Measurements from ENCODE around the gene LRRK2.

LRRK2 gene

DNA sequence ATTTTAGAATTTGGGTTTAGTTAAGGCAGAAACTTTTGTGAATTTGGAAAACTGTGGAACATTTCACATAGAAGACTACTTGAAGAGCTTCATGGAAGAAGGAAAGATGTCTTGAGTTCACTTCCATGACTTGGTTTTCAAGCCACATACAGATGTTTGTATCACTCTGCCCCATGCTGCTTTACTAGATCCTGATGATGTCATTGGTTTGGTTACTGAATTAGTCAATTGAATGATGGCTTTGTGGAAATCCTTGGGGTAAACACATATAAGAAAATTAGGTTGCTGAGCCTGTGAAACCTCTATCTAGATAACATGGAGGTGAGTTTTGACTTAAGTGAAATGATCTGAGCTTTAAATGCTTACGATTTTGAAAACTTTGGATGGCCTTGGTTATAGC lies 90.6 kb downstream of the LRRK2 start:
- Histone ChIP-seq H3K4me3 (ENCODE audit: extremely low read depth, insufficient read depth, low read length, poor library complexity, severe bottlenecking) (no peak overlapping the region), H3K4me1 (ENCODE audit: control insufficient read depth, insufficient read depth, low read length, poor library complexity, severe bottlenecking) (no peaks in the 10 kb centered on the region), H3K27ac (ENCODE audit: low read depth, low read length, severe bottlenecking) (no peak overlapping the region), H3K36me3 (ENCODE audit: control insufficient read depth, insufficient read depth, low read length) (no peaks in the 10 kb centered on the region), H3K9me3 (ENCODE audit: control insufficient read depth, low read length) (no peaks in the 10 kb centered on the region)
- no CpG with 5 or more reads among the region's 1 CpG for WGBS, 2 experiments (ENCODE audit: insufficient coverage in 2 of 2)

DNA sequence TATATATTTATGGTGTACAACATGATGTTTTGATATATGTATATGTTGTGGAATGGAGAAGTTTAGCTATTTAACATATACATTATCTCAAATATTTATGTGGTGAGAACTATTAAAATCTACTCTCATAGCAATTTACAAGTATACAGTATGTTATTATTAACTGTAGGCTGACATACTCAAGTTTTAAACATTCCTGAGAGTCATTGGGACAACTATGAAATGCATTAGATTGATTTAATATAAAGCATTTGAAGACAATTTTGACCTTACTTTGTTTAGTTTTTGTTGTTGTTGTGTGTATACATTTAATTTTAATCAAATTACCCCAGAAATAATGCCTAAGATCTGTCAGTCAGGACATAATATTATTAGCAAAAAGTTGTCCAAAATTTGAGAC lies 99.5 kb downstream of the LRRK2 start:
- Histone ChIP-seq H3K4me1 (ENCODE audit: control insufficient read depth, insufficient read depth, low read length, poor library complexity, severe bottlenecking) (no peaks in the 10 kb centered on the region), H3K27ac (ENCODE audit: low read depth, low read length, severe bottlenecking) (no peak overlapping the region), H3K36me3 (ENCODE audit: control insufficient read depth, insufficient read depth, low read length) (no peaks in the 10 kb centered on the region), H3K9me3 (ENCODE audit: control insufficient read depth, low read length) (no peaks in the 10 kb centered on the region), H3K4me3 (ENCODE audit: extremely low read depth, insufficient read depth, low read length, poor library complexity, severe bottlenecking) (no peak overlapping the region)

DNA sequence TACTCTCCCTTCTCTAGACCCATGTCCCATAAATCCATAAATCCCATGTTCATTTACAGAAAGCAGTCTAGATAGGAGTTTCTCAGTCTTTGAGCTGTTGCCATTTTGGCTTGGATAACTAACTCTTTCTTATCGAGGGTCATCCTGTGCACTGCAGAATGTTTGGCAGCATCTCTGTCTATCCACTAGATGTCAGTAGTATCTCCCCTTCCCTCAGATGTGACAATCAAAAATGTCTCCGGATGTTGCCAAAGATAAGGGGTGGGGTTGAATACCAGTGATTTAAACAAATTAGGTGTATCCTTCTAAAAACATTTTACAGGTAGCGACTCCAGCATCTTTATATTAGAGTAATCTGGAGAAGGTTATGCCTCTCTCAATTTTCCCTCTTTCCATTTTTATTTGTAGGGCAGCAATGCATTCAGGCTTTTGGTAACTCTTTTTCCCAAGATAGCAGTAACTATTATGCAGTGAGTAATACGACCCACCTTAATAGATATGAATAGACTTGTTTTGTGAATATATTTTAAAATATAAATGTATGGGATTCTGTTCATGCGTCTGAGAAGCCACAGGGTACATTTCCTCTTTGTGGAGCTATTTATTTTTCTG lies 100.7 kb downstream of the LRRK2 start:
- H3K9me3 ChIP-seq (ENCODE audit: control insufficient read depth, low read length): no peaks in the 10 kb centered on the region
- 80% methylated on average over 1 of the region's 5 CpGs; no CpG with 5 or more reads in 1 of the 2 experiments for WGBS, 2 experiments (ENCODE audit: insufficient coverage in 2 of 2)

DNA sequence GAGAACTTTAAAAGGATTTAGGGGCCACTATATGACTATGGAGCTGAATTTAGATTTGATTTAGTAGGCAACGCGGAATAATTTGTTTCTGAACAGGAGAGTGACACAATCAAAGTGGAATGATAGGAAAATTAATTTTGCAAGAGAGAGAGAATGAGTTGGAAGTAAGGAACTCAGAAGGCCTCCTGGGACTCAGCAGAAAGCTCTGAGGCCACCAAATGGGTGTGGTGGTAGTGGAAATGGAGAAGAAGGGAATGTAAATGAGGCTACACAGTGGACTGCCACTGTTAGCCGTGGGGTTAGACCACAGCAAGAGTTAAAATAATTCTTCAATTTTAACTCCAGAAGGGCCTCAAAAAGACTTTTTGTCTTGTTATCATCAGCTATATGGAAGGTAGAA lies 102.7 kb downstream of the LRRK2 start:
- H3K4me3 ChIP-seq (ENCODE audit: extremely low read depth, insufficient read depth, low read length, poor library complexity, severe bottlenecking): no peak overlapping the region
- H3K9me3 ChIP-seq (ENCODE audit: control insufficient read depth, low read length): no peaks in the 10 kb centered on the region
- no peak overlapping the region for H3K27ac ChIP-seq (ENCODE audit: low read depth, low read length, severe bottlenecking)
- no peaks in the 10 kb centered on the region for H3K4me1 ChIP-seq (ENCODE audit: control insufficient read depth, insufficient read depth, low read length, poor library complexity, severe bottlenecking)
- H3K36me3 ChIP-seq (ENCODE audit: control insufficient read depth, insufficient read depth, low read length): no peaks in the 10 kb centered on the region
- WGBS, 2 experiments (ENCODE audit: insufficient coverage in 2 of 2): 100% methylated on average over 2 of the region's 3 CpGs

More for the DNA sequence above, 100.7 kb downstream of the LRRK2 start:
- no peaks in the 10 kb centered on the region for H3K36me3 ChIP-seq (ENCODE audit: control insufficient read depth, insufficient read depth, low read length)
- H3K27ac ChIP-seq (ENCODE audit: low read depth, low read length, severe bottlenecking): no peak overlapping the region
- no peaks in the 10 kb centered on the region for H3K4me1 ChIP-seq (ENCODE audit: control insufficient read depth, insufficient read depth, low read length, poor library complexity, severe bottlenecking)
- no peak overlapping the region for H3K4me3 ChIP-seq (ENCODE audit: extremely low read depth, insufficient read depth, low read length, poor library complexity, severe bottlenecking)

DNA sequence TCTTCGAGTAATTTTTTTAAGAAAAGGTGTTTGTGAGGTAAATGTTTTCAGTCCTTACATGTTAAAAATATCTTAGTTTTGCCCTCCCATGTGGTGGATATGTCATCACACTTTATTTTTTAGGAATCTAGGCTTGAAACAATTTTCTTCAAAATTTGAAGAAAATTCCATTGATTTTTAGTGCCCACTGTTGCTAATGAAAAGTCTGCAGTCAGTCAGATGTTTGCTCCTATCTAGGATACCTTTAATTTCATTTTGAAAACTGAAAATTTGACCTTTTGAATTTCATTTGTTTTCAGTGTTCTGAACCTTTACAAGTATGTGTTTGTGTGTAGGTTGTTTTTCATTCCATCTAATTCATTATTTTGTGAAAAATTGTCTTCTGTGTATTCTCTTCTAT lies 105.4 kb downstream of the LRRK2 start:
- Histone ChIP-seq H3K36me3 (ENCODE audit: control insufficient read depth, insufficient read depth, low read length) (no peaks in the 10 kb centered on the region), H3K4me3 (ENCODE audit: extremely low read depth, insufficient read depth, low read length, poor library complexity, severe bottlenecking) (no peak overlapping the region), H3K9me3 (ENCODE audit: control insufficient read depth, low read length) (no peaks in the 10 kb centered on the region), H3K4me1 (ENCODE audit: control insufficient read depth, insufficient read depth, low read length, poor library complexity, severe bottlenecking) (no peaks in the 10 kb centered on the region), H3K27ac (ENCODE audit: low read depth, low read length, severe bottlenecking) (no peak overlapping the region)
- WGBS, 2 experiments (ENCODE audit: insufficient coverage in 2 of 2): no CpG with 5 or more reads among the region's 1 CpG

DNA sequence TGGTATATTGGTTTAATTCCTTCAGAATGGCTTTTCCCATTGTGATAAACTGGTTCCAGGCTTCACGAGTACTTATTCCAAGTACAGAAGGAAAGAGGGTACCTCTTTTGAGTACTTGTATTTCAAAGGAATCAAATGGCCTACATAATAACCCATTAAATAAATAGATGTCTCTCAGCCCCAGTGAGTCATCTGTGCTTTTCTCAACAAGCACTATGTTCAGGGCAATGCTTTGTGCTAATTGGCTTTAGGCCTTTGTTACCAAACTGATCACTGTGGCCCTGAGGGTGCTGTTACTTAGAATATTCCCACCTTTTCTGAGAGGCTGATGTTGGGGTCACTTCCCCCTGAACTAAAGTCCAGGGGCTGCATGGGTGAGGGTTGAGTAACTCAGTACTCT lies 107.1 kb downstream of the LRRK2 start:
- Histone ChIP-seq H3K4me1 (ENCODE audit: control insufficient read depth, insufficient read depth, low read length, poor library complexity, severe bottlenecking) (no peaks in the 10 kb centered on the region), H3K36me3 (ENCODE audit: control insufficient read depth, insufficient read depth, low read length) (no peaks in the 10 kb centered on the region), H3K9me3 (ENCODE audit: control insufficient read depth, low read length) (no peaks in the 10 kb centered on the region), H3K27ac (ENCODE audit: low read depth, low read length, severe bottlenecking) (no peak overlapping the region), H3K4me3 (ENCODE audit: extremely low read depth, insufficient read depth, low read length, poor library complexity, severe bottlenecking) (no peak overlapping the region)
- WGBS, 2 experiments (ENCODE audit: insufficient coverage in 2 of 2): 80 to 100% methylated on average over 1 of the region's 1 CpG

DNA sequence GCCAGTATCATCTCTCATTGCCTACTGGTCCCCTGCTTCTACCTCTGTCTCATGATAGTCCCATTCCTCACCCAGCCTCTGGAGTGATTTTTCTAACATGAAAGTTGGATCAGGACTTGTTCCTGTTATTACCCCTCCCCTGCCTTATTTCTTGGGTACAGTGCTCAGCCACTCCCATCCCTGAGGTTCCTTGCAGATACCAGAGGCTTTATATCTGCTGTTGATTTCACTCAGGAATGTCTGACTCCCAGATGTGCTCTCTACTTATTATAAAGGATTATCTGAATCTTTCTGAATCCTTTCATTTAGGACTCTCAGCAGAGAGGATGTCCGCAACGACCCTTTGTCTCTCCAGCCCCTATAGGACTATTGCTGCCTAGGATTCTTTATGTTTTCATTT lies 111.2 kb downstream of the LRRK2 start:
- Histone ChIP-seq H3K36me3 (ENCODE audit: control insufficient read depth, insufficient read depth, low read length) (no peaks in the 10 kb centered on the region), H3K4me3 (ENCODE audit: extremely low read depth, insufficient read depth, low read length, poor library complexity, severe bottlenecking) (no peak overlapping the region), H3K4me1 (ENCODE audit: control insufficient read depth, insufficient read depth, low read length, poor library complexity, severe bottlenecking) (no peaks in the 10 kb centered on the region), H3K9me3 (ENCODE audit: control insufficient read depth, low read length) (no peaks in the 10 kb centered on the region), H3K27ac (ENCODE audit: low read depth, low read length, severe bottlenecking) (no peak overlapping the region)
- WGBS, 2 experiments (ENCODE audit: insufficient coverage in 2 of 2): no CpG with 5 or more reads among the region's 2 CpGs

DNA sequence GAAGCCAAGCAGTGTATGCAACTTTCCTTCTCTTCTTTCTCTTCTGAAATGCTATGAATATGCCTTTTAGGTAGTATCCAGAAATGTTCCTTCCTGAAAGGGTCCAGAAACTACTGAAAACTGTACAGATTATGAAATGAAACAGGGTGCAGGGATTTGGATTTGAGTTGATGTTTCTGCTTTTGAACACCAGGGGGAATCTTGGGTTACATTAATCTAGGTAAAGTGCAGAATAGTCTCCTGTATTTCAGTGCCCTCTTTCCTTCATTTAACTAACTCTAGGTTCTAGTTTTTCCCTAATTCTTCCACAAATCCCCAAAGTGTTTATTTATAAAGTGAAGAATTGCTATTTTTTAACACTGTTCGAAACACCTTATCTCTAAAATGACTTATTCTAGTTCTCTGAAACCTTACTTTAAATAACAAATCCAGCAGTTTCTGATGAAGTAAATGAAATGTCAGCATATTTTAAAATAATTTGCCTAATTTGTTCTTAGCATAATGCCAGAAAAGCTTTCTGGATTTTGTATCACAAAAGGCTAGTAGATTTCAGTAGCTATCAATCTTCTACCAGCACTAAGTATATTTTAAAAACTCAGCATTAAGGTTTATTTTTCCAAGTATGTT lies 111.9 kb downstream of the LRRK2 start:
- H3K4me3 ChIP-seq (ENCODE audit: extremely low read depth, insufficient read depth, low read length, poor library complexity, severe bottlenecking): no peak overlapping the region
- no peaks in the 10 kb centered on the region for H3K4me1 ChIP-seq (ENCODE audit: control insufficient read depth, insufficient read depth, low read length, poor library complexity, severe bottlenecking)
- H3K36me3 ChIP-seq (ENCODE audit: control insufficient read depth, insufficient read depth, low read length): no peaks in the 10 kb centered on the region
- WGBS, 2 experiments (ENCODE audit: insufficient coverage in 2 of 2): no CpG with 5 or more reads among the region's 1 CpG
- H3K9me3 ChIP-seq (ENCODE audit: control insufficient read depth, low read length): no peaks in the 10 kb centered on the region
- H3K27ac ChIP-seq (ENCODE audit: low read depth, low read length, severe bottlenecking): no peak overlapping the region

DNA sequence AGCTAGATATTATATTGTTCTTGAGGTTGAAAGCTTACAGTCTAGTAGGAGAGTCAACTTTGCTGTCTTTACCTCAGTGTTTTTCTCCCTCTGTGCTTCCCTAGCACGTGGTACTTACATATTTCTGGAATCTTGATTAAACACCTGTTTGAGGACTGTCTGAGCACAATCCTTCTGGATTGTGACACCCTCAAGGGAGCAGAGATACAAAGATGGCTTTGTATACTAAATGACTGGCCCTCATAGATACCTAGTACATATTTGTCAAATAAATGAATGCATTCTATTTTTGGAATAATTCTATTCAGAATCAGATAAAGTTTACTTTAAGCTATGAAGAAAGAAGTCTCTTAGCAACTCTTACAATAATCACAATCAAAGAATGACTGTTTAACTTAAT lies 113.3 kb downstream of the LRRK2 start:
- Histone ChIP-seq H3K36me3 (ENCODE audit: control insufficient read depth, insufficient read depth, low read length) (no peaks in the 10 kb centered on the region), H3K4me1 (ENCODE audit: control insufficient read depth, insufficient read depth, low read length, poor library complexity, severe bottlenecking) (no peaks in the 10 kb centered on the region), H3K9me3 (ENCODE audit: control insufficient read depth, low read length) (no peaks in the 10 kb centered on the region), H3K27ac (ENCODE audit: low read depth, low read length, severe bottlenecking) (no peak overlapping the region), H3K4me3 (ENCODE audit: extremely low read depth, insufficient read depth, low read length, poor library complexity, severe bottlenecking) (no peak overlapping the region)
- WGBS, 2 experiments (ENCODE audit: insufficient coverage in 2 of 2): 43% methylated on average over 1 of the region's 1 CpG; no CpG with 5 or more reads in 1 of the 2 experiments

DNA sequence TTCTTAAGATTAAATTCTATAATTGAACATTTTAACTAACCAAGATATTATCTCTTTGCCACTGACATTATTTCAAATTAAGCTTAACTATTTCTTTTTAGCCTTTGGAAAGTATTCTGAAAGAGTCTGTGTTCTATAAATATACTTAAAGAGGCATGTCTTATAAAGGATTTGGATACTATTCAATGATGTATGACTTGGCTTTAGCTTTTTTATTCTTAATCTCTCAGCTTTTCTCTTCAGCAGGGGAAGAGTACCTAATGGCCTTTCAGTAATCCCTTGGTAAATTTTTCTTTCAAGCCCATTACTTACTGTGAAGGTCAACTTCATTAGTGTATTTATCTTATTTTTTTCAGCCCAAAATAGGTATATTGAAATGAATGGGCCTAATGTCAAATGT lies 113.8 kb downstream of the LRRK2 start:
- no peaks in the 10 kb centered on the region for H3K9me3 ChIP-seq (ENCODE audit: control insufficient read depth, low read length)
- H3K36me3 ChIP-seq (ENCODE audit: control insufficient read depth, insufficient read depth, low read length): no peaks in the 10 kb centered on the region
- no peak overlapping the region for H3K27ac ChIP-seq (ENCODE audit: low read depth, low read length, severe bottlenecking)
- no peaks in the 10 kb centered on the region for H3K4me1 ChIP-seq (ENCODE audit: control insufficient read depth, insufficient read depth, low read length, poor library complexity, severe bottlenecking)
- H3K4me3 ChIP-seq (ENCODE audit: extremely low read depth, insufficient read depth, low read length, poor library complexity, severe bottlenecking): no peak overlapping the region

DNA sequence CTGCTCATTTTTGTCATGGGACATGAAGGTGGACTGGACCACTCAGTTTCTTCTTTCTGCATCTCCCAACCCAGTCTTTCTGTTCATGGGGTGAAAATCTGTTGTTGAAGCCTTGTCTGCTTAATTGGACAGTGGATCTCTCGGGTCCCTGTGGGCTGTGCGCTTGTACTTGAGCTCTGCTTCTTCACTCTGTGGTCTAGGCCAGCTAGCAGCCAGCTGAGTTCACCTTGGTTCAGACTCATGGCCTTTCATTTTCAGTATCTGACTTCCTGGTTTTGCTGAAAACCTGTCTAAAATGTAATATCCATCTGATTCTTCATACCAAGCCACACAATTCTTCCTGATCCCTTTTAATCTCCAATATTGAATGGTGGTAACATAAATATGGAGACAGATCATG lies 117.2 kb downstream of the LRRK2 start:
- no peaks in the 10 kb centered on the region for H3K4me1 ChIP-seq (ENCODE audit: control insufficient read depth, insufficient read depth, low read length, poor library complexity, severe bottlenecking)
- no peak overlapping the region for H3K4me3 ChIP-seq (ENCODE audit: extremely low read depth, insufficient read depth, low read length, poor library complexity, severe bottlenecking)
- H3K27ac ChIP-seq (ENCODE audit: low read depth, low read length, severe bottlenecking): no peak overlapping the region
- no peaks in the 10 kb centered on the region for H3K36me3 ChIP-seq (ENCODE audit: control insufficient read depth, insufficient read depth, low read length)
- no peaks in the 10 kb centered on the region for H3K9me3 ChIP-seq (ENCODE audit: control insufficient read depth, low read length)
- 88 to 93% methylated on average over 2 of the region's 2 CpGs for WGBS, 2 experiments (ENCODE audit: insufficient coverage in 2 of 2)

Measured in mesodermal cell (in vitro differentiated cells).